ENCODE data around the gene NEO1.

- no peak for TF ChIP-seq MAX (IDR thresholded peaks at IDR 0.05)
- no peak for TF ChIP-seq CTCF (IDR thresholded peaks at IDR 0.05)
Observed at GRCh38 chr15:73344056-73344455, 291.8 kb downstream of the NEO1 start.
